ENCODE data around the gene RFX4. TPM values are rescaled to one million over a fixed set of nuclear protein-coding genes. Genes with fewer than 3 reads are reported as not detected.
"Not testable (repeated sequence)": the region's sequence is repeated elsewhere in the genome, so short reads cannot be mapped to it uniquely, and the experiment has no call there.

Gene RFX4
- total RNA-seq, 3 donors from 2014 or later = not detected

- ATAC-seq = no peak
- Mint-ChIP-seq H3K9me3 (peaks cover 1% of the 10 kb centered on the region), H3K4me3 (no peak overlapping the region), H3K36me3 (ENCODE audit: insufficient read depth) (no peaks in the 10 kb centered on the region), H3K27me3 (ENCODE audit: low read depth) (peaks cover 3% of the 10 kb centered on the region), H3K4me1 (ENCODE audit: low read depth) (no peaks in the 10 kb centered on the region)
- no peak for DNase-seq
Observed at GRCh38 chr12:106605254-106605653, 22.4 kb downstream of the RFX4 start.

DNA sequence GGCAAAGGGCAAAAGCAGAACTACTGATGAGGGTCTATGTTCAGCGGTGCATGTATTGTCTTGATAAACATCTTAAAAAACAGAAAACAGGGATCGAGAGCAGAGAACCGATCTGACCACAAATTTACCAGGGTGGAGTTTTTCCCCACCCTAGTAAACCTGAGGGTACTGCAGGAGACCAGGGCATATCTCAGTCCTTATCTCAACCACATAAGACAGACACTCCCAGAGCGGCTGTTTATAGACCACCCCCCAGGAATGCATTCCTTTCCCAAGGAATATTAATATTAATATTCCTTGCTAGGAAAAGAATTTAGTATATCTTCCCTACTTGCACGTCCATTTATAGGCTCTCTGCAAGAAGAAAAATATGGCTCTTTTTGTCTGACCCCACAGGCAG lies 37.8 kb downstream of the RFX4 start:
- H3K36me3 Mint-ChIP-seq (ENCODE audit: insufficient read depth); ATAC-seq; DNase-seq; H3K4me3 Mint-ChIP-seq; H3K4me1 Mint-ChIP-seq (ENCODE audit: low read depth): not testable (repeated sequence)
- Mint-ChIP-seq H3K27me3 (ENCODE audit: low read depth) (peaks cover 22% of the 10 kb centered on the region), H3K9me3 (peaks cover 18% of the 10 kb centered on the region)

DNA sequence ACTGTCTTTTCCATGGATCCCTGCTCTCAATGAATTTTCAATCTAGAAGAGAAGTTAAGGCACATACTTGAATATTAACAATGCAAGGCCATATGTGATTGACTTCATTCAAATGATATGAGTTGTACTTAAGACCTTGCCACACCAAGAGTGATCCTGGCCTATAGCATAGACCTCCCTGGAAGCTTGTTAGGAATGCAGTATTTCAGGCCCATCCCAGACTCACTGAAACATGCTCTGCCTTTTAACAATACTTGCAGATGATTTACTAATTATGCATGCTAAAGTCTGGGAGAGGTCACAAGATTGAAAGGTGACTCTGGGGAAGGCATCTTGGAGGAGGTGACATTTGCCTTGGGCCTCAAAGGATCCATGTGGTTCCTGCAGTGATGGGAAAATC lies 43.2 kb downstream of the RFX4 start:
- Mint-ChIP-seq H3K27me3 (ENCODE audit: low read depth) (peaks cover 10% of the 10 kb centered on the region), H3K9me3 (peaks cover 4% of the 10 kb centered on the region), H3K4me1 (ENCODE audit: low read depth) (no peaks in the 10 kb centered on the region), H3K4me3 (no peak overlapping the region), H3K36me3 (ENCODE audit: insufficient read depth) (no peaks in the 10 kb centered on the region)
- DNase-seq (no peak), ATAC-seq (no peak)

GRCh38 chr12:106629797-106630659 lies 47.2 kb downstream of the RFX4 start:
- Mint-ChIP-seq H3K27me3 (ENCODE audit: low read depth) (peaks cover 8% of the 10 kb centered on the region), H3K4me1 (ENCODE audit: low read depth) (no peaks in the 10 kb centered on the region), H3K4me3 (no peak overlapping the region), H3K36me3 (ENCODE audit: insufficient read depth) (no peaks in the 10 kb centered on the region), H3K9me3 (no peaks in the 10 kb centered on the region)
- DNase-seq (no peak), ATAC-seq (no peak)

DNA sequence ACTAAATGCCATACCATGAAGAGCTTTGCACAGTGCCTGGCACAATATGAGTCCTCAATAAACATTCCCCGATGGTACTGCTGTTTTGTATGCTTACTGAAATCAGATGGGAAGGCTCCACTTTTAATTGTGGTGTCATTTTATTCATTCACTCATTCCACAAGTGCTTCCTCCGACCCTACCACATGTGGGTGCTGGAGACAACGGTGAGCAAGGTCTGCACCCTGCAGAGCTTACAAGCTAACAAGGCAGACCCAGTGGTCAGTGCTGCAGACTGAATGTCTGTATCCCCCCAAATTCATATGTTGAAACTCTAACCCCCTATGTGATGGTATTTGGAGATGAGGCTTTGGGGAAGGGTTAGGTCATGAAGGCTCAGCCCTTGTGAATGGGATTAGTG lies 48.3 kb downstream of the RFX4 start:
- Mint-ChIP-seq H3K9me3 (no peaks in the 10 kb centered on the region), H3K27me3 (ENCODE audit: low read depth) (peaks cover 7% of the 10 kb centered on the region), H3K36me3 (ENCODE audit: insufficient read depth) (no peaks in the 10 kb centered on the region), H3K4me1 (ENCODE audit: low read depth) (no peaks in the 10 kb centered on the region), H3K4me3 (no peak overlapping the region)
- DNase-seq (no peak), ATAC-seq (no peak)

- Mint-ChIP-seq H3K36me3 (ENCODE audit: insufficient read depth) (no peaks in the 10 kb centered on the region), H3K4me1 (ENCODE audit: low read depth) (no peaks in the 10 kb centered on the region), H3K4me3 (no peak overlapping the region), H3K27me3 (ENCODE audit: low read depth) (peaks cover 7% of the 10 kb centered on the region), H3K9me3 (no peaks in the 10 kb centered on the region)
- DNase-seq (no peak), ATAC-seq (no peak)
Observed at GRCh38 chr12:106631797-106632196, 49.0 kb downstream of the RFX4 start.

GRCh38 chr12:106632797-106633450 lies 50.1 kb downstream of the RFX4 start:
- H3K36me3 Mint-ChIP-seq (ENCODE audit: insufficient read depth) = no peaks in the 10 kb centered on the region
- H3K4me1 Mint-ChIP-seq (ENCODE audit: low read depth) = no peaks in the 10 kb centered on the region
- no peaks in the 10 kb centered on the region for H3K9me3 Mint-ChIP-seq
- no peak overlapping the region for H3K4me3 Mint-ChIP-seq
- ATAC-seq (no peak), DNase-seq (no peak)
- peaks cover 7% of the 10 kb centered on the region for H3K27me3 Mint-ChIP-seq (ENCODE audit: low read depth)

DNA sequence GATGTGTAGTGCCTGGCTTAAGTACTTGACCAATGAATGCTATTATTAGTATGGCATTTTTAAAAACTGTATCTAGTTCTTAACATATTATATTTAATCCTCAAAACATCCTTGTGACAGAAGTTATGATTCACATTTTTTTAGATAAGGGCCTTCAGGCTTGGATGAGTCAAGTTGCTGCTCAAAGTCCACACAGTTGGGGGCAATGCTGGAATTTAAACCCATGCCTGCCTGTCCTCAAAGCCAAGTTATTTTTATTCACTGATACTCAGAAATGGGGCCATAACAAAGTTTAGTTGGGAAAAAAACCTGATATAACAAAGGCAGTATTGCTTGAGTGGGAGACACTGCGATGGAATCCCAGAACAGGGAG lies 50.6 kb downstream of the RFX4 start:
- Mint-ChIP-seq H3K36me3 (ENCODE audit: insufficient read depth) (no peaks in the 10 kb centered on the region), H3K4me1 (ENCODE audit: low read depth) (no peaks in the 10 kb centered on the region)
- no peak for ATAC-seq

GRCh38 chr12:106634206-106634605 lies 51.4 kb downstream of the RFX4 start:
- H3K27me3 Mint-ChIP-seq (ENCODE audit: low read depth) = peaks cover 5% of the 10 kb centered on the region
- no peaks in the 10 kb centered on the region for H3K36me3 Mint-ChIP-seq (ENCODE audit: insufficient read depth)
- ATAC-seq (no peak), DNase-seq (no peak)
- no peak overlapping the region for H3K4me3 Mint-ChIP-seq
- no peaks in the 10 kb centered on the region for H3K4me1 Mint-ChIP-seq (ENCODE audit: low read depth)
- H3K9me3 Mint-ChIP-seq = no peaks in the 10 kb centered on the region

More for the DNA sequence above, 50.6 kb downstream of the RFX4 start:
- Mint-ChIP-seq H3K9me3 (no peaks in the 10 kb centered on the region), H3K27me3 (ENCODE audit: low read depth) (peaks cover 5% of the 10 kb centered on the region), H3K4me3 (no peak overlapping the region)
- no peak for DNase-seq

DNA sequence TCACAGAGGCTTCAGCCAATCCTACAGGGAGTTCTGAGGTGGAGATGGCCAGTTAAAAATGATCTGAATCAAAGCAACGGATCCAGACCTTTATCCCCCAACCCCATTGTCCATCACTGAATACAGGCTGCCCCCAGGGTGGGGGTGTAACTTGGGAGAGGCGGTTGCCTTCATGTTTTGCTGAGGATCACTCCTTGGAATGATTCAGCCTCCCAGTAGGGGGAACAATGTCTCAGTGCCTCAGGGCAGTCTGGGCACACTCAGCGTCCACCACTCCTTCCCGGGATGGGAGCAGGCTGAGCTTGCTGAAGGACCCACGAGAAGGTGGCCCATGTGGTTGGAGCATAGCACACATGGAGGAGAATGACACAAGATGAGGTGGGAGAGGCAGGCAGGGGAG lies 60.2 kb downstream of the RFX4 start:
- ATAC-seq = no peak
- Mint-ChIP-seq H3K4me3 (no peak overlapping the region), H3K36me3 (ENCODE audit: insufficient read depth) (no peaks in the 10 kb centered on the region), H3K27me3 (ENCODE audit: low read depth) (peaks cover 6% of the 10 kb centered on the region), H3K4me1 (ENCODE audit: low read depth) (no peaks in the 10 kb centered on the region), H3K9me3 (no peaks in the 10 kb centered on the region)
- no peak for DNase-seq

DNA sequence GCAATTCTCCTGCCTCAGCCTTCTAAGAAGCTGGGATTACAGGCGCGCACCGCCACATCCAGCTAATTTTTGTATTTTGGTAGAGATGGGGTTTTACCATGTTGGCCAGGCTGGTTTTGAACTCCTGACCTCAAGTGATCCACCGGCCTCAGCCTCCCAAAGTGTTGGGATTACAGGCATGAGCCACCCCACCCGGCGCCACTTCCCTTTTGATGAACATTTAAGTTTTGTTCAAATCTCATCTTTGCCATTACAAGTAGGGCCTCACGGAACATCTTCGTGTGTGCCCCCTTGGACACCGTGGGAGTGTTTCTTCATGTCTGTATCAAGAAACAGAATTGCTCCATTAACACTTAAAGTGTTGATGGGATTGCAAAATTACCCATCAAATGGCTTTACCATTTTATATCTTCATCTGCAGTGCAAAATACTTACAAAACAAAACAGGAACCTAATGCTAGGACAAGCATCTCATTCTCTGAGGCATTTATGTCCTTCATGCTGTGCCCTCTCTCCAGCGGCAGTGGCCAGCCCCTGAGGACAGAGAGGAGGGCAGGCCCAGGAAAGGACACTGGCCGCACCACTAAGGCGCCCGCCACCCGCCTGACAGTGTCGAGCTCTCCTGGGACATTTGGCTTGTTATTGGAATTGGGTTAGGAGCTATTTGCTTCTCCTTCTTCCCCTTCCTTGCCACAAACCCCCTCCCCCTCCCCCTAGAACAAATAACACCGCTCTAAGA lies 61.7 kb downstream of the RFX4 start:
- DNase-seq = no peak
- H3K9me3 Mint-ChIP-seq = no peaks in the 10 kb centered on the region
- no peak for ATAC-seq
- no peak overlapping the region for H3K4me3 Mint-ChIP-seq
- H3K27me3 Mint-ChIP-seq (ENCODE audit: low read depth) = peaks cover 6% of the 10 kb centered on the region
- H3K36me3 Mint-ChIP-seq (ENCODE audit: insufficient read depth) = no peaks in the 10 kb centered on the region
- no peaks in the 10 kb centered on the region for H3K4me1 Mint-ChIP-seq (ENCODE audit: low read depth)

DNA sequence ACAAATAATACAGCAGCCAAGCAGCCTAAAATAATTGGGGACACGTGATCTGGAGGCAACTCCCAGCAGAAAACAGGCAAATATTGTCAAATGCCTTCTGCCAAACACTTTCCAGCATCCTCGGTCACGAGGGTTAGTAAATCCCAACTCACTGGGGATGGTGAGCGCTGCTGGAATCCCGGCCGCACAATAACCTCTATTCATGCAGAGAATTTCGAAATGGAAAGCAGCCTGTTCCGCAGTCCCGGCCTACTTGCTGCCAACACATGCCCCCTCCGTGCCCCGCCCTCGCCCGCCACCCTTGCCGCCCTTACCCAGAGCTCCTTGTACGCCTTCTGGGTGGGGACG lies 62.2 kb downstream of the RFX4 start:
- Mint-ChIP-seq H3K9me3 (no peaks in the 10 kb centered on the region), H3K4me1 (ENCODE audit: low read depth) (no peaks in the 10 kb centered on the region), H3K27me3 (ENCODE audit: low read depth) (peaks cover 6% of the 10 kb centered on the region), H3K4me3 (no peak overlapping the region), H3K36me3 (ENCODE audit: insufficient read depth) (no peaks in the 10 kb centered on the region)
- ATAC-seq (no peak), DNase-seq (no peak)

GRCh38 chr12:106645465-106646330 lies 62.9 kb downstream of the RFX4 start:
- Mint-ChIP-seq H3K27me3 (ENCODE audit: low read depth) (peaks cover 6% of the 10 kb centered on the region), H3K9me3 (no peaks in the 10 kb centered on the region), H3K4me3 (no peak overlapping the region), H3K36me3 (ENCODE audit: insufficient read depth) (no peaks in the 10 kb centered on the region), H3K4me1 (ENCODE audit: low read depth) (no peaks in the 10 kb centered on the region)
- ATAC-seq (no peak), DNase-seq (no peak)

DNA sequence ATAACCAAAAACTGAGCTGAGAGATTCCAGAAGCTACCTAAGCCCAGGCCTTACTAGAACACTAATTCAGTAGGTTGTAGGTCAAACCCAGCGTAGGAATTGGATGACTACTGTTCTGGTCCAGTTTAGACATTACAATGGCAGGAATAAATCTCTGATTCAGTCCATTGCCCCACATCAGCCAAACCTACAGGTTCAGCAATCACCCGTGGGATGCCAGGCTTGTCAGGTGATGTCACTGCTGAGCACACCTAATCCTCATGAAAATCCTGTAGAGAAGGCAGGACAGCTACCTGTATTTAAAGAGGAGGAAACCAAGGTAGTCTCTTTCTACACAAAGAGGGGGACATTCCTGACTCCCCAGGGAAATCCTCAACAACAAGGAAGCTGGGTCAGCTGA lies 63.7 kb downstream of the RFX4 start:
- H3K27me3 Mint-ChIP-seq (ENCODE audit: low read depth) = peaks cover 6% of the 10 kb centered on the region
- DNase-seq (no peak), ATAC-seq (no peak)
- no peaks in the 10 kb centered on the region for H3K4me1 Mint-ChIP-seq (ENCODE audit: low read depth)
- no peaks in the 10 kb centered on the region for H3K36me3 Mint-ChIP-seq (ENCODE audit: insufficient read depth)
- H3K4me3 Mint-ChIP-seq = no peak overlapping the region
- no peaks in the 10 kb centered on the region for H3K9me3 Mint-ChIP-seq
